ENCODE measurements around the gene PPP1R8.

GRCh38 chr1:27879374-27880082, 48.9 kb downstream of the PPP1R8 start:
- TF ChIP-seq CTCF (optimal IDR thresholded peaks at IDR 0.05 in 1 of 3, IDR thresholded peaks at IDR 0.05 in 1 of 3, conservative IDR thresholded peaks at IDR 0.05 in 1 of 3; ENCODE audit: extremely low read depth in 1 of 3, insufficient read depth in 2 of 3, low read length in 3 of 3) = no peak
- no peak for TF ChIP-seq EZH2 (IDR thresholded peaks at IDR 0.05; ENCODE audit: low read length)
